OCI-M1 (cell line): ENCODE results near the gene MT1H.
"Not testable (repeated sequence)": the region's sequence is repeated elsewhere in the genome, so short reads cannot be mapped to it uniquely, and the experiment has no call there.

Experiments used
- DNase-seq: peaks from one replicate; lab custom pipeline; 2025; lab: John Stamatoyannopoulos, UW

The MT1H gene

DNA sequence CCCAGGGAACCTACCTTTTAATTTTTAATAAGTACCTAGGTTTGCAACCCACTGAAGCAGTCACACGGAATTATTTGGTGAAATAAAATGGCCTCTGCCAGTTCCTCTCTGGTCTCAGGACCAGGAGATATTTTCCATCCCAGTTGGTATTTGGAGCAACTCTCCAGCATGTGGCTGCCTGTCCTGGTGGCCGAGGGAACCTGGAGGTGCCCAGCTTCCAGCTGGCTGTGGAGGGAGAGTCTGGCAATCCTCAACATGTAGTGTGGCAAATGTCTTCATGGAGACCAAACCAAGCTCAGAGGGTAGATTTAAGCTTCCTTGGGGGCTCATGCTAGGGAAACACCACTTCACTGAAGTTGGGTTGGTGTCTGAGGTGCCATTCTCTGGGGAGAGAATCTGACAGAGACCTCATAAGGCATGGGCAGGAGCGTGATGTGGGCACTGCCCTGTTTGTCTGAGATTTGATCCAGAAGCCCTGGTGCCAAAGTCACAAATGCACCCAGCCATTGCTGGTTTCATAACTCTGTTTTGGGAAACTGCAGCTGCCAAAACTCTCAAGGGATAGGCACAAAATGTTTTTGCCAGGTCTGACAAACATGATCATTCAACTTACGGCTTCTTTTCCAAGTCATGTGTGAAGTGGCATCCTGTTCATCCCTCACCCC is 15.4 kb downstream of the MT1H start:
- no peak for DNase-seq

DNA sequence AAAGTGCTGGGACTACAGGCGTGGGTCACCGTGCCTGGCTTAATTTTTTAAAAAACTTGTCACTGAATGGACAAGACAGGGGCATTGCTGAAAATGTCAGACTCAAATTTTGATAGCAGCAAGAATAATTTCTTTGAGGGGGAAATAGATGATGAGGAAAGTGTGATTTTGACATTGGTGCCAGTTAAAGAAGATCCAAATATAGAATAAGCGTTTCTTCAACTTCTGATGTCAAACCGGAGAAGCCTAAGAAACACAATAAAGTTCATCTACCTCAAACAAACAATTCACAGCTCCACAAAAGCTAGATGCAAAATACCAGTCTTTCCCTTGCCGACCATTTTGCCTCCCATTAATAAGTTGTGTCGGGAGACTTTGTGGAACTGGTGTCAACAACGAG is 17.1 kb downstream of the MT1H start:
- no peak for DNase-seq

DNA sequence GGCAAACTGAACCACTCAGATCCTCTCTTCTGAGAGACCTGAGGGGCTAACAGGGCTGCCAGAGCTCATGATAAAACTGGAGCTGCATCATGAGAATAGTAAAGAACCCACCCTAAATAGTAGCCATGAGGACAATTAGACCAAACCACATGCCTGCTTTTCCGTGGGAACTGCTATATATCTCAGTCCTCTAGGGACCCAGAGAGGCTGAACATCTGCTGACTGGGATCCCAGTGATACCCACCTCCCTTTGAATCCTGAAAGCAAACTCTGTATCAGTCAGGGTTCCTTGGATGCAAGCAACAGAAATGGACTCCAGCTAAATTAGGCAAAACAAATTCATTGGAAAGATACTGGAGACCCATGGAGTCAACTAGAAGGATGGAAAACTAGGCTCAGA is 19.1 kb downstream of the MT1H start:
- DNase-seq = no peak

DNA sequence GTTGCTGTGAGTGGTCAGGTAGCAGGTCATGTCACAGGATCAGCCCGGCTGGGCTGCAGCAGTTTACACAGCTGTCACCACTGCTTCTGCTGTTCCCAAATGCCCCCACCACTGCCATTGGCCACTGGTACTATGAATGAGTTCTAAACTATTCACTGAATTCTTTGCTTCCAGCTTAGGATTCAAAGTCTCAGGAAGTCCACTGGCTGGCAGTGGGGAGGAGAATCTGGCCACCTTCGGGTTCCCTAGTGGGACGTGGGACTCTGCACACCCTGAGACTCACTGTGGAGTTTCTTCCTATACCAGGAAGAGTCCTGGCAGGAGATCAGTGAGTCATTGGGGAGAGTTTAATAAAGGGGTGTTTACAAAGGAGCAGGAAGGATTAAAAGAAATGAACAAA is 19.6 kb downstream of the MT1H start:
- DNase-seq = no peak

DNA sequence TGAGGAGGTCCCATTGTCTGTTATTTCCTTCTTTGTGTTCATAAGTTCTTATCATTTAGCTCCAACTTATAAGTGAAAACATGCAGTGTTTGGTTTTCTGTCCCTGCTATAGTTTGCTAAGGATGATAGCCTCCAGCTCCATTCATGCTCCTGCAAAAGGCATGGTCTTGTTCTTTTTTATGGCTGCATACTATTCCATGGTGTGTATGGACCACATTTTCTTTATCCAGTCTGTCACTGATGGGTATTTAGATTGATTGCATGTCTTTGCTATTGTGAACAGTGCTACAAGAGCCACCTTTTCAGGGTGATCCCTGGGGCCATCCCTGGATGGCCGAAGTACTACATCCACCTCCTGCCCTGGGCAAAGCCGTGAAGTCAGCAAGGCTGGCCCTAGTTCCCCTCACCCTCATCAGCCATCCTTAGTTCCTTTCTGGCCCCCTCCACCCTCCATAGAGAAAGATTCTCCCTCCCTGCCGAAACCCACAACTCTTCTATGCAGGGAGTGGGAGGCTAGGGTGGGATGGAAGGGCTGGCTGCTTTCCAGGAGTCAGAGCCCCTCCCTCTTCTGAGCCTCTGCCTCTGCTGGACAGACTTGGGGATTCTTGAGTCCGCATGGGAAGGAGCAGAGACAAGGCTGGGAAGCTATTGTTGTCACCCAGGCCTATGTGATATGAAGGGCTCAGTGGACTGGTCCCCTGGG is 21.0 kb downstream of the MT1H start:
- no peak for DNase-seq

DNA sequence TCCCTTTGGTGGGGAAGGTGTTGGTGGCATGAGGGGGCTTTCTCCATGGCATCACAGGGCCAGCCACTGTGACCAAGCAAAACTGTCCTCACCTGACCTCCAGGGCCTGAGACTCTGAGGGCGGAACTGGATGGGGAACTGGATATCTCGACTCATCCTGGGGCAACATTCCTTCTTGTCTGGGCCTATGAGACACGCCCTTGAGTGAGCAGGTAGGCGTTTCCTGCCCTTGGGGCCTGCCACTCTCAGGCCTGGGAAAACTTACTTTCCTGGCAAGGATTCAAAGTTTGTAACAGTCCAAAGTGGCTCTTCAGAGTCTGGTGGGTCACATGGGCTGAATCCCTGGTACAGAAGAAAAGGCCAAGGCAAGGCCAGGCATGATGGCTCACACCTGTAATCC is 22.3 kb downstream of the MT1H start:
- DNase-seq = no peak

DNA sequence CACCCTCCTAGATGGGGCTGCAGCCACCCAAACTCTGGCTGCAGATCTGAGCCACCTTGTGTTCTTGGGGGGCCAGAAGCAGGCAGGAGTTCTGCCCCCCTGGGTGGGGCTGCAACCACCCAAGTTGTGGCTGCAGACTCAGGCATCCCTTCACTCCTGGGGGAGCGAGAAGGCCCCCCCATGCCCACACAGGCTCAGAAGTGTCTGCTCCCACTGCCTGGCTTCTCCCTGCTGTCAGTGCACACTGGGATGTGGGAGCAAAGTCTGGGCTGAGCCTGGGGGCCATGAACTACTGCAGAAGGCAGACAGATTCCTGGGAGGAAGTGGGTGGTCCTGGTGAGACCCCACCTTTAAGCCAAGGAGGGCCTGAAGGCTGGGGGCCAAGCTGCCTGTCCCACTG is 25.6 kb downstream of the MT1H start:
- DNase-seq = no peak

DNA sequence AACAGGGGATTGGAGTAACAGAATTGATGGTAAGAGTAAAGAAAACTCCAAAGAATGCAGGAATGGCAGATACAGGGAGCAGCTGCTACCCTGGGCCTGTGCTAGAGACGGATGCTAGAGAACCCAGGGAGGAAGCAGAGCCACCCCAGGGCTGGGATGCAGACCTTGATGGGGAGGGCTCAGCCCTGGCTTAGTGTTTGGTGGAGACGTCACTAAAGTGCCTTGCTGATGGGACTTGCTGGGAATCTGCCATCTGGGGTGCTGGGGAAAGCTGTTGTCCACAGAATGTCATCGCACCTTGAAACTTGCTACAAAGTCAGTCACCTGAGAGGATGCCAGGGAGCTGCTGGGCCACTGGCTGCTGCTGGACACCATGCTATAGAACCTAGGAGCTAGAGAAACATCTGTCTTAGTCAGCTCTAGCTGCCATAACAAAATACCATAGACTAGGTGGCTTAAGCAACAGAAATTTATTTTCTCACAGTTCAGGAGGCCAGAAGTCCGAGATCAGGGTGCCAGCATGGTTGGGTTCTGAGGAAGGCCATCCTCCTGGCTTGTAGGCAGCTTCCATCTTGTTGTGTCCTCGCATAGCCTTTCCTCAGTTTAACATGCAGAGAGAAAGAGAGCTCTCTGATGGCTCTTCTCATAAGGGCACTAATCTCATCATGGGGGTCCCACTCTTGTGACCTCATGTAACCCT is 28.0 kb downstream of the MT1H start:
- no peak for DNase-seq

DNA sequence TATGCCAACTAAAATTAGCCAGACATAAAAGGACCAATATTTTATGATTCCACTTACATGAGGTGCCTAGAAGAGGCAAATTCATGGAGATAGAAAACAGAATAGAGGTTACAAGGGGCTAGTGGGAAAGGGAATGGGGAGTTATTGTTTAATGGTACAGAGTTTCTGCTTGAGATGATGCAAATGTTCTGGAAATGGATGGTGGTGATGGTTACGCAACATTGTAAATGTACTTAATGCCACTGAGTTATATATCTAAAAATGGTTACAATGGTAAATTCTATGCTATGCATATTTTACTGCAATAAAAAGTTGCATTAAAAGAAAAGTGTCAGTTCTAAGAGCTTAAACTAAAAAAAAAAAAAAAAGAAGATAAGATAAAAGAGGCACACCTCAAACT is 30.6 kb downstream of the MT1H start:
- no peak for DNase-seq

DNA sequence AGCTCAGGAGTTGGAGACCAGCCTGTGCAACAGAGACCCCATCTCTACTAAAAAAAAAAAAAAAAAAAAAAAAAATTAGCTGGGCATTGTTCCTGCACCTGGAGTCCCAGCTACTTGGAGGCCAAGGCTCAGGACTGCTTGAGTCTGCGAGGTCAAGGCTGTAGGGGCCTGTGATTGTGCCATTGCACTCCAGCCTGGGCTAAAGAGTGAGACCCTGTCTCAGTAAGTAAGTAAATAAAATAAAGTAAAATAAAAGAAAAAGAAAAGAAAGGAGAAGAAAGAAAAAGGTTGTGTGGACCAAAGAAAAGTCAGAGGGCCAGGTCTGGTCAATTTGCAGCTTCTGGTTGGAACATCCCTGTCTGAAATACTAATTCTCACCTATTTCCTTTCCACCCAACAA is 31.0 kb downstream of the MT1H start:
- DNase-seq = no peak

DNA sequence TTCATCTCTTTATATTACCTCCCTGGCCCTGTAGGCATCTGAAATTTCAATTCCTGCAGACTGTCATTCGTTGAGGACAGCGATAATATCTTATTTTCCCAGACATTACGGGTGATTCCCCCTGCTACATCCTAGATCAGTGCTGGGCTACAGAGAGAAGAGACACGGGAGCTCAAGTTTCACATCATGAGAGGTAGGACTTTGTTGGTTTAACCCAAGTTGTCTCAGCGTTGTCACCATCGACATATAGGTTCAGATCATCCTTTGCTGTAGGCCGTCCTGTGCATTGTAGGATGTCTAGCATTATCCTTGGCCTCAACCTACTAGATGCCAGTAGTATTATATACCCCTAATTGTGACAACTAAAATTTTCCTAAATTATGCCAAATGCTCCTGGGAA is 31.9 kb downstream of the MT1H start:
- no peak for DNase-seq

DNA sequence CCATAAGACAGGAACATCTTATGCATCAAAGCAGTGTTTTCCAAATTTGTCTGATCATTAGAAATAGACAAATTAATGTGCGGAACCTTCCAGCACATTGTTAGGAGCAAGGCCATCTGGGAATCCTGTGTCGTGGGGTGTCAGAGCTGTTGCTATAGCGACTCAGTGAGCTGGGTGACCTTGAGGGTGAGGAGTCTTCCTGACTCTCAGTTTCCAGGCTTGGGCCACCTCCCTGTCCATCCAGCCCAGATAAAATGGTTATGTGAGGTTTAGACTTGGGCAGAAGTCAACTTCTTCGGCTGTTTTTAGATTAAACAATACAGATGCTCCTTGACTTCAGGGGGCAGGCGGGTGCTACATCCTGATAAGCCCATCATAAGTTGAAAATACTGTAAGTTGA is 33.2 kb downstream of the MT1H start:
- DNase-seq = no peak

DNA sequence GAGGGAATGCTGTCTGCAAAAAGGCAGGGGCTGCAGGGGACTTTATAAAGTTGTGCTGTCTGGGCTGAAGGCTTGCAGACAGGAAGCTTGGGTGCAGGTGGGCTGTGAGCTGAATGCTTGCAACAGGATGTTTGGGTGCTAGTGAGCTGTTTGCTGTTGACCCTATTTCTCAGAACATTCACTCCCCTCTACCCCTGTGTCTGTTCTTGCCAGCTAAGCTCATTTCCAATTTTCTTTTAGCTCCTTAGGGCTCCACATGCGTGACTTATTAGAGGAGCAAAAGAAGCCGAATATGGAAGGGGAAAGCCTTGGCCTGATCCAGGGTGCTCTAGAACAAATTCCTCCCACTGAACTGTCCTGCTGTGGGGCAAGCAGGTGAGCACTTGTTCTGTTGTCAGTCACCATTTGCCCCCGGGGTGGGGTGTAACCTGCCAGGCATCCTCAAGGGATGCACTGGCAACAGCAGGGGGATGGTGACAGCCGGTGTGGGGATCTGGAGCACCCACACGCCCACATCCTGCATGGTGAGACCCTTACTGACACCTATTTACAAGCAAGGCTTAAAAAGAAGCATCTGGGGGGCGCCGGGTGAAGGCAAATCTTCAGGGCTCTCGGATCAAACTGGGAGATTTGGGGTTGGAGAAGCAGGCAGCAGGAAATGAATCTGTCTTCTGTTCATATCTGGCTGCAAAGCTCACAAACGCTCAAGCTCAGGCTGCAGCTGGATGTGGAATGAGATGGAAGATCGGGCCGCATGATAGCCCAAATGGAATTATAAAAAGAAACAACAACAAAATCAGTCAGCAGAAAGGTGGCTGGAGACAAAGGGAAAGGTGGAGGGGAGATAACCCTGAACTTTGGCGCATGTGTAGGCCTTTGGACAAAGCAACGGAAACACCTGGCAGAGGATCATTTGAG is 39.2 kb downstream of the MT1H start:
- no peak for DNase-seq

DNA sequence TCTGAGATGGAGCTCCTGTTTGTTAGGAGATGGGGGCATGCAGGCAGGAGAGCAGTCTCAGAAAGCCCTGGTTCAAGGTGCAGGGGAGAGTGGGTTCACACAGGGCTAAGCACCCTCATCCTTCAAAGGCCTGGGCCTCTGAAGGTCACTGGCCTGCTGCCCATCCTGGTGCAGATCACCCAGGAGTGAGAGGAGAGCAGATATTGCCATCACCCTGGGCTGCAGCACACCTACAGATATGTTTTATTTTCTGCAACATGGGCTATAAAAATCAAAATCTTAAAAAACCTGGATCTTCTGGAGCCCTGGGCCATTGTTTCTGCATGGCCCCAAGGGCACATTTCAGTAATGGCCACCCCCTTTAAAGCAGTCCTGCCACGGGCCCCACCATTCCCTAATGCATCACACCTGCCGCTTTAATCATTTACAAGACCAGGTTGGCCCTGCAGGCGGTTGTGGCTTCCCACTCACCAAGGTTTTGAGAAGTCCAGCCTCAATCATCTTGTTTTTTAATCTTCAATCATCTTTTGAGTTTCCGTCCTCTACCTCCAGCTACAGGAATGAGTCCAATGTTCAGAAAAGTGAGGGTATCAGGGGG is 39.9 kb downstream of the MT1H start:
- no peak for DNase-seq

DNA sequence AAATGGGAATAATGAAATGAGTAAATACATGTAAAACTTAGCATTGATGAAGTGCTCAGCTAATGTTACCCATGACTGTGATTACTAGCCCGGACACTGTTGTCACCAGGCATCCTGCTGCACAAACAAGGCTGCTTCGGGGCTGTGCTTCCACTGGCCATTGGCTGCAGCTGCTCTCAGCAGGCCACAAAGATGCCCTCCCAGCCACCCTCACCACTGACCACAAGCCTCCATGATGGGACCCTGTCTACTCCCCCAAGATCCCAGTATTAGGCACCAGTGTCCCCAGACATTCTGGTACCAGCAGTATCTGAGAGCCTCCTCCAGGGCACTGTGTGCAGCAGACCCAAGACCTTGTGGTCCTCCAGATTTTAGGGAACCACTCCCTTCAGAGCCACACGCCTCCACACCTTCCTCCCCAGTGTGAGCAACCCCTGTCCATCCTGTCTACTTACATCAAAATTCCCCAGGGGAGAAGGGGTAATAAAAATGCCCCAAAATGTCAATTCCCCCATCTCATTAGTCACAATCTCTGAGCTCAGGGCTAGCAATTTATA is 40.6 kb downstream of the MT1H start:
- no peak for DNase-seq

DNA sequence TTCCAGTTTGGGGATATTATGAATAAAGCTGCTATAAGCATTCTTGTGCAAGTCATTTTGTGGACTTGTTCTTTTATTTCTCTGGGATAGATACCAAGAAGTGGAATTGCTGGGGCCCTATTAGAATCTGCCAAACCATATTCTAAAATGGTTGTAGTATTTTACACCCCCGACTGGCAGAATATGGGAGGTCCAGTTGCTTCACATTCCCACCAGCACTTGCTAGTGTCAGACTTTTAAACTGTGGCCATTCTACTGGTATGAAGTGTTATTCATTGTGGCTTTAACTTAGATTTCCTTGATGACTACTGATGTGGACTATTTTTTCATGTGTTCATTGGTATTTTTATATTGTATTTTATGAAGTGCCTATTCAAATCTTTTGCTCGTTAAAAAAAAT is 42.2 kb downstream of the MT1H start:
- DNase-seq = no peak

DNA sequence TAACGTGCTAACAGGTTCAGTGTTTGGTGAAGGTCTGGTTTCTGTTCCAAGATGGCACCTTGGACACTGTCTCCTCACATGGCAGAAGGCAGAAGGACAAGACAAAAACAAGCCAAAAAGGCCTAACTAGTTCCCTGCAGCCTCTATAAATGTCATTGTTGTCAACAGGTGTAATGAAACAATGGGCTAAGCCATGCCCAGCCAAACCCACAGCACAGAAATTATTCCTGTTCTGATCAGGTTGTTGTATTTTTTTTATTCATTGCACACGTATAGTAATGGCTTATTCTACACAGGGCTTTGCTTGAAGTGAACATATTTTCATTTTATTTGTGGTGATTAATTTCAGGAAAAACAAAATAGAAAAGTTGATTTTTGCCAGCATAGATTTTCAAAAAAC is 44.2 kb downstream of the MT1H start:
- DNase-seq = no peak

DNA sequence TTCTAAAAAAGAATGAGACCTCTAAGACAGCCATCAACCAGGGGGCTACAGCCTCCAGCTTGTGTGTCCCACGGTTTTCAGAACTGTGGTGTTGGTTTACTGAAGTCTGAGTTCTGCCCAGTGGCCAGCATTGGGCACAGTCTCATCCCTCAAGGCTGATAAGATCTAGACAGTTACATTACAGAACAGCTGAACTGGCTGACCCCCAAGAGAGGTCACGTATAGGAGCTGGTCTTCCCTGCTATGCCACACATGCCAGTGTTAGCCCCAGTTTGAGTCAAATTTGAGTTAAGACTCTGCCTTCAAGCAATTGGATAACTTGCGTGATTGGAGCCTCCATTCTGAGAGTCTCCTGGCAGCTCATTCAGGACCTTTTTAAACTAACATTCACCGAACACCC is 45.5 kb downstream of the MT1H start:
- DNase-seq = no peak

DNA sequence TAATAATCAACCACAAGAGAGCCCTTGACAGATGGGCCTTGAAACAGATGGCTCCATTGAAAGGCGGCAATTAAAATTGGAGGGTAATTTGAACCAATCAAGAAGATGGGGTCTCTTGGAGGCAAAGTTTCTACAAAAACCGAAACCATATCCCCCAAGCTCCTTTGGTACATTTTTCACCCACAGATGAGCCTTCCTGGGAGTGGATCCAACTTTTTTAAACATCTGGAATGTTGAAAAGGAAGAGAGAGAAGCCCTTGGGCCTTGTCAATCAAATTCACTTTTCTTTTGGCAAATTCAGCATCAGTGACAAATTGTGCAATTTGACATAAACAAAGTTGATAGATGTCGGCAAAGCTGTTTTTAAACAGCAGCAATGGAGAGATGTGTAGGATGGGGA is 47.1 kb downstream of the MT1H start:
- DNase-seq = no peak

DNA sequence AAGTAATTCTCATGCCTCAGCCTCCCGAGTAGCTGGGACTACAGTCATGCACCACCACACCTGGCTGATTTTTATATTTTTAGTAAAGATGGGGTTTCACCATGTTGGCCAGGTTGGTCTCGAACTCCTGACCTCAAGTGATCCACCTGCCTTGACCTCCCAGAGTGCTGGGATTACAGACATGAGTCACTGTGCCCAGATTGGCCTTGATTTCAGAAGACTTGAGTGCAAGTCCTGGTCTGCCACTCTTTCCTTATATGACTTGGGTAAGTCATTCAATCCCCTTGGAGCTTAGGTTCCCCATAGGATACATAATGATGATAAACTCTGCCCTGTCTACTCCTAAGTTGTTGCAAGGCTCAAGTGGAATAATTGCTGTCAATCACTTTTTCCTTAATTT is 47.9 kb downstream of the MT1H start:
- not testable (repeated sequence) for DNase-seq
